HG02763 (cell line): Measurements from ENCODE around the gene STK32B.

Experiments used
- ATAC-seq: cut with Tn5 transposase; IDR thresholded peaks from one replicate; pipeline ENCODE4 v1.9.1; 2021; ENCODE audit warnings: mild to moderate bottlenecking, moderate library complexity; ENCODE audit not compliant: unreplicated experiment

The STK32B gene

GRCh38 chr4:5120067-5120466 is 68.8 kb downstream of the STK32B start:
- no peak for ATAC-seq

- ATAC-seq, result no peak
These were observed 69.2 kb downstream of the STK32B start for GRCh38 chr4:5120468-5120867.

GRCh38 chr4:5122114-5122513 is 70.8 kb downstream of the STK32B start:
- no peak for ATAC-seq

GRCh38 chr4:5124876-5125275 is 73.6 kb downstream of the STK32B start:
- no peak for ATAC-seq

- no peak for ATAC-seq
These were observed 74.0 kb downstream of the STK32B start for GRCh38 chr4:5125321-5125720.

- no peak for ATAC-seq
These were observed 75.0 kb downstream of the STK32B start for GRCh38 chr4:5126231-5126630.

- ATAC-seq, result no peak
These were observed 75.6 kb downstream of the STK32B start for GRCh38 chr4:5126857-5127256.

- no peak for ATAC-seq
These were observed 76.3 kb downstream of the STK32B start for GRCh38 chr4:5127556-5127955.

- no peak for ATAC-seq
These were observed 77.3 kb downstream of the STK32B start for GRCh38 chr4:5128569-5128968.

GRCh38 chr4:5133201-5133600 is 81.9 kb downstream of the STK32B start:
- ATAC-seq, result no peak

- ATAC-seq, result no peak
These were observed 82.8 kb downstream of the STK32B start for GRCh38 chr4:5133933-5134594.

GRCh38 chr4:5134620-5135019 is 83.3 kb downstream of the STK32B start:
- no peak for ATAC-seq

- no peak for ATAC-seq
These were observed 85.9 kb downstream of the STK32B start for GRCh38 chr4:5137226-5137625.

GRCh38 chr4:5137927-5138326 is 86.6 kb downstream of the STK32B start:
- no peak for ATAC-seq

GRCh38 chr4:5138389-5138788 is 87.1 kb downstream of the STK32B start:
- ATAC-seq, result no peak

- ATAC-seq, result no peak
These were observed 87.9 kb downstream of the STK32B start for GRCh38 chr4:5139141-5139540.

GRCh38 chr4:5141802-5142201 is 90.5 kb downstream of the STK32B start:
- no peak for ATAC-seq

- ATAC-seq, result no peak
These were observed 91.4 kb downstream of the STK32B start for GRCh38 chr4:5142726-5143125.

- ATAC-seq, result no peak
These were observed 92.1 kb downstream of the STK32B start for GRCh38 chr4:5143306-5143861.

- ATAC-seq, result no peak
These were observed 92.7 kb downstream of the STK32B start for GRCh38 chr4:5143940-5144339.

GRCh38 chr4:5144384-5144783 is 93.1 kb downstream of the STK32B start:
- no peak for ATAC-seq

GRCh38 chr4:5146248-5146647 is 95.0 kb downstream of the STK32B start:
- ATAC-seq, result no peak

GRCh38 chr4:5152521-5152920 is 101.2 kb downstream of the STK32B start:
- no peak for ATAC-seq
